GM23338 (cell line): ENCODE measurements around the gene RAB3B. TPM values are rescaled to one million over a fixed set of nuclear protein-coding genes. Genes with fewer than 3 reads are reported as not detected.

Source experiments
- ATAC-seq: fragments of 200-7000 bp; cut with Tn5 transposase; 3 replicates; pipeline ENCODE4 v1.9.1; 2020
- DNase-seq: peaks from one replicate; pipeline ENCODE4 v3.0.0-alpha.2; 2015; ENCODE audit warnings: low spot score
- H2AFZ ChIP-seq: fragments of 200-600 bp; sonication (generic); 2 replicates; pipeline ENCODE4 v1.8.0; 2016; ENCODE audit warnings: antibody characterized with exemption, mild to moderate bottlenecking, moderate library complexity
- H3F3A ChIP-seq: fragments of 200-600 bp; sonication (generic); replicated peaks from 2 replicates; pipeline ENCODE4 v1.8.0; 2017; ENCODE audit warnings: antibody characterized with exemption, mixed run types, low read depth
- H3K27ac ChIP-seq: fragments of 200-600 bp; sonication (generic); 2 replicates; pipeline ENCODE4 v1.6.1; 2016; ENCODE audit warnings: low read depth
- H3K27me3 ChIP-seq: fragments of 200-600 bp; sonication (generic); 2 replicates; pipeline ENCODE4 v1.8.0; 2016; ENCODE audit warnings: mild to moderate bottlenecking, mixed run types, moderate library complexity; ENCODE audit not compliant: insufficient read depth
- H3K36me3 ChIP-seq: fragments of 200-600 bp; sonication (generic); 2 replicates; pipeline ENCODE4 v1.8.0; 2016; ENCODE audit warnings: mild to moderate bottlenecking; ENCODE audit not compliant: insufficient read depth
- H3K4me1 ChIP-seq: fragments of 200-600 bp; sonication (generic); 2 replicates; pipeline ENCODE4 v1.8.0; 2016; ENCODE audit warnings: mild to moderate bottlenecking, moderate library complexity; ENCODE audit not compliant: insufficient read depth
- H3K4me2 ChIP-seq: fragments of 200-600 bp; sonication (generic); 2 replicates; pipeline ENCODE4 v1.7.1; 2017; ENCODE audit warnings: mixed run types
- H3K4me3 ChIP-seq: fragments of 200-600 bp; sonication (generic); 2 replicates; pipeline ENCODE4 v1.6.1; 2016; ENCODE audit warnings: mixed run types
- H3K79me2 ChIP-seq: fragments of 200-600 bp; sonication (generic); replicated peaks from 2 replicates; pipeline ENCODE4 v1.8.0; 2017; ENCODE audit warnings: mild to moderate bottlenecking; ENCODE audit not compliant: insufficient read depth
- H3K9me2 ChIP-seq: fragments of 200-600 bp; sonication (generic); 2 replicates; pipeline ENCODE4 v1.8.0; 2017; ENCODE audit not compliant: insufficient read depth
- H4K20me1 ChIP-seq: fragments of 200-600 bp; sonication (generic); replicated peaks from 2 replicates; pipeline ENCODE4 v1.8.0; 2017; ENCODE audit warnings: mild to moderate bottlenecking; ENCODE audit not compliant: insufficient read depth
- H3K27ac Mint-ChIP-seq: 2 replicates; pipeline ENCODE4 v1.8.0; 2020; ENCODE audit warnings: inconsistent platforms, mild to moderate bottlenecking, moderate library complexity, mixed read lengths
- H3K27me3 Mint-ChIP-seq: 3 replicates; pipeline ENCODE4 v1.8.0; 2022; ENCODE audit warnings: low read depth, mild to moderate bottlenecking, moderate library complexity, mixed read lengths, inconsistent platforms; ENCODE audit not compliant: insufficient read depth, poor library complexity
- H3K36me3 Mint-ChIP-seq: 3 replicates; pipeline ENCODE4 v1.8.0; 2021; ENCODE audit warnings: low read depth, mild to moderate bottlenecking, inconsistent platforms, moderate library complexity, mixed read lengths
- H3K4me1 Mint-ChIP-seq: 3 replicates; pipeline ENCODE4 v1.8.0; 2020; ENCODE audit warnings: mild to moderate bottlenecking, inconsistent platforms, mixed read lengths
- H3K4me3 Mint-ChIP-seq: 3 replicates; pipeline ENCODE4 v1.8.0; 2021; ENCODE audit warnings: moderate library complexity, mild to moderate bottlenecking, inconsistent platforms, mixed read lengths
- H3K9me3 Mint-ChIP-seq: 3 replicates; pipeline ENCODE4 v1.8.0; 2020; ENCODE audit warnings: moderate library complexity, mild to moderate bottlenecking, inconsistent platforms, mixed read lengths
- CREB1 ChIP-seq: fragments of 250-450 bp; sonication (Bioruptor Pico); IDR thresholded peaks from 2 replicates; pipeline ENCODE4 v1.5.0; 2020; ENCODE audit warnings: low read depth, mild to moderate bottlenecking, moderate library complexity
- CTCF ChIP-seq, 2 experiments: fragments of 200-600 bp in 1 of 2; sonication (generic) in 1 of 2; conservative IDR thresholded peaks; 2 replicates each; pipeline versions ENCODE4 v1.5.1 to v1.6.1; 2016 to 2017; ENCODE audit warnings: antibody characterized with exemption in 2 of 2, low read depth in 2 of 2, mild to moderate bottlenecking in 2 of 2, moderate library complexity in 1 of 2
- NANOG ChIP-seq: IDR thresholded peaks from 2 replicates; pipeline ENCODE4 v1.6.1; 2016; ENCODE audit warnings: antibody characterized with exemption, borderline replicate concordance
- STAT1 ChIP-seq: IDR thresholded peaks from one replicate; pipeline ENCODE4 v1.6.1; 2016; ENCODE audit warnings: antibody characterized with exemption; ENCODE audit not compliant: unreplicated experiment
- ZNF114 ChIP-seq: fragments of 250-450 bp; sonication (Bioruptor Pico); IDR thresholded peaks from 2 replicates; pipeline ENCODE4 v1.5.0; 2020; ENCODE audit warnings: mild to moderate bottlenecking, moderate library complexity
- ZNF462 ChIP-seq: fragments of 250-450 bp; sonication (Bioruptor Pico); IDR thresholded peaks from 2 replicates; pipeline ENCODE4 v1.5.0; 2020; ENCODE audit warnings: mild to moderate bottlenecking, moderate library complexity
- polyA plus RNA-seq: library from polyadenylated mRNA; unstranded; fragments of >200 nt; fragmentation: Nextera tagmentation; extraction: Ambion mirVana; gene quantifications from 2 replicates; pipeline ENCODE4 v1.2.1, GENCODE V29; 2016
- total RNA-seq: library from RNA; depleted of rRNA; stranded (reverse); fragments of >200 nt; shearing (Covaris generic); gene quantifications from 2 replicates; pipeline ENCODE4 v1.2.3, GENCODE V29; 2014

Gene RAB3B
- total and polyA plus RNA-seq, 2 experiments from 2014 or later: 18.3 to 37.9 TPM

GRCh38 chr1:51933344-51933743 is 57.2 kb downstream of the RAB3B start (continued):
- TF ChIP-seq CTCF (conservative IDR thresholded peaks at IDR 0.05; ENCODE audit: low read depth in 2 of 2): no peak

- no peaks in the 10 kb centered on the region for H3K9me3 Mint-ChIP-seq
- peaks cover 4% of the 10 kb centered on the region for H3K4me1 Mint-ChIP-seq
- Histone ChIP-seq H4K20me1 (0 out of 2 replicates have a peak, but pooled peaks cover 6% of the 10 kb centered on the region), H3F3A (0 out of 2 replicates have a peak, but pooled peaks cover 3% of the 10 kb centered on the region), H2AFZ (no peak overlapping the region), H3K27me3 (no peaks in the 10 kb centered on the region), H3K79me2 (no peaks in the 10 kb centered on the region), H3K27ac (no peak overlapping the region), H3K4me2 (no peak overlapping the region), H3K36me3 (peaks cover 8% of the 10 kb centered on the region), H3K4me1 (no peaks in the 10 kb centered on the region), H3K9me2 (no peaks in the 10 kb centered on the region), H3K4me3 (no peak overlapping the region)
- TF ChIP-seq CREB1 (CRISPR knock-in tag) (no peak), NANOG (no peak), STAT1 (no peak), ZNF114 (CRISPR knock-in tag) (no peak), ZNF462 (CRISPR knock-in tag) (no peak)
- no peak overlapping the region for H3K27ac Mint-ChIP-seq
- DNase-seq (no peak), ATAC-seq (no peak)
- H3K4me3 Mint-ChIP-seq: no peak overlapping the region
- H3K36me3 Mint-ChIP-seq: peaks cover 15% of the 10 kb centered on the region
- H3K27me3 Mint-ChIP-seq: no peaks in the 10 kb centered on the region
Observed at GRCh38 chr1:51930329-51930728, 60.2 kb downstream of the RAB3B start.
